GM08714 (cell line): Measurements from ENCODE around the gene GRIFIN.
A peak's percentile ranks its signal among the peaks of the same experiment; 100 is the strongest.

Experiments used
- H3K4me3 ChIP-seq: fragments of 200-500 bp; sonication (Bioruptor generic); 2 replicates; pipeline ENCODE4 v1.5.1; 2014; ENCODE audit warnings: mild to moderate bottlenecking, low read length, inconsistent platforms
- ZNF274 ChIP-seq: IDR thresholded peaks from 2 replicates; pipeline ENCODE4 v1.6.1; 2012; ENCODE audit warnings: mild to moderate bottlenecking, low read depth, low read length

GRIFIN gene

GRCh38 chr7:2476298-2476697, at the start of gene GRIFIN:
Gene GRIFIN, minus strand, starts transcription at chr7:2476398. Its CDS starts 15 bp downstream, at chr7:2476383.
- TF ChIP-seq ZNF274: no peak
- H3K4me3 ChIP-seq: no peak within 1 kb of the TSS

GRCh38 chr7:2524808-2525657, 48.8 kb upstream of the GRIFIN start:
- no peak overlapping the region for H3K4me3 ChIP-seq
- no peak for TF ChIP-seq ZNF274

GRCh38 chr7:2523941-2524807, 48.0 kb upstream of the GRIFIN start:
- H3K4me3 ChIP-seq: no peak overlapping the region
- TF ChIP-seq ZNF274: no peak

- TF ChIP-seq ZNF274: no peak
- H3K4me3 ChIP-seq: no peak overlapping the region
Observed at GRCh38 chr7:2523461-2523936, 47.3 kb upstream of the GRIFIN start.

- no peak for TF ChIP-seq ZNF274
- no peak overlapping the region for H3K4me3 ChIP-seq
Observed at GRCh38 chr7:2522780-2523433, 46.7 kb upstream of the GRIFIN start.

- H3K4me3 ChIP-seq: no peak overlapping the region
- no peak for TF ChIP-seq ZNF274
Observed at GRCh38 chr7:2521952-2522591, 45.9 kb upstream of the GRIFIN start.

GRCh38 chr7:2521341-2521745, 45.1 kb upstream of the GRIFIN start:
- H3K4me3 ChIP-seq: no peak overlapping the region
- TF ChIP-seq ZNF274: no peak

- no peak for TF ChIP-seq ZNF274
- no peak overlapping the region; the same call in 1 of the 2 replicates for H3K4me3 ChIP-seq
Observed at GRCh38 chr7:2520761-2521290, 44.6 kb upstream of the GRIFIN start.

- TF ChIP-seq ZNF274: no peak
- peak overlapping the region; percentile 15; the same call in 1 of the 2 replicates for H3K4me3 ChIP-seq
Observed at GRCh38 chr7:2520131-2520760, 44.0 kb upstream of the GRIFIN start.

- no peak for TF ChIP-seq ZNF274
- peak within 1 kb of the TSS; percentile 53; the same call in 1 of the 2 replicates for H3K4me3 ChIP-seq
Observed at GRCh38 chr7:2519119-2519930, 43.1 kb upstream of the GRIFIN start, which contains the start of gene LFNG. Gene LFNG, plus strand, starts transcription at chr7:2519774. Its CDS starts 88 bp downstream, at chr7:2519862.

GRCh38 chr7:2518737-2519118, 42.5 kb upstream of the GRIFIN start:
- no peak overlapping the region; the same call in 1 of the 2 replicates for H3K4me3 ChIP-seq

GRCh38 chr7:2517678-2518507, 41.7 kb upstream of the GRIFIN start:
- no peak for TF ChIP-seq ZNF274
- no peak overlapping the region for H3K4me3 ChIP-seq

More at GRCh38 chr7:2518737-2519118, 42.5 kb upstream of the GRIFIN start:
- TF ChIP-seq ZNF274: no peak
